ENCODE measurements around the gene TAC3.

TAC3 gene

GRCh38 chr12:57051011-57051410 lies 34.7 kb upstream of the TAC3 start:
- TF ChIP-seq FOXM1 (IDR thresholded peaks at IDR 0.05; ENCODE audit: borderline replicate concordance, low read depth) = no peak

GRCh38 chr12:57049890-57050289 lies 33.6 kb upstream of the TAC3 start, which contains the start of gene MYO1A:
TSS of gene MYO1A (minus strand) at chr12:57050129. CDS start at chr12:57048323, 1,806 bp downstream.
- TF ChIP-seq ZBTB7A (IDR thresholded peaks at IDR 0.05; ENCODE audit: low read depth) = no peak
- TF ChIP-seq REST (IDR thresholded peaks at IDR 0.05; ENCODE audit: low read depth) = peak; percentile 94

GRCh38 chr12:57049119-57049446 lies 32.8 kb upstream of the TAC3 start:
- TF ChIP-seq CEBPB (IDR thresholded peaks at IDR 0.05) = no peak
- no peak for TF ChIP-seq FOXM1 (IDR thresholded peaks at IDR 0.05; ENCODE audit: borderline replicate concordance, low read depth)
- TF ChIP-seq MAX (IDR thresholded peaks at IDR 0.05) = no peak

- no peak for TF ChIP-seq EGR1 (IDR thresholded peaks at IDR 0.05)
- no peak for TF ChIP-seq MAX (IDR thresholded peaks at IDR 0.05)
- no peak for TF ChIP-seq TEAD4 (IDR thresholded peaks at IDR 0.05)
- TF ChIP-seq TCF12 (IDR thresholded peaks at IDR 0.05; ENCODE audit: low read depth) = no peak
- TF ChIP-seq EP300 (IDR thresholded peaks at IDR 0.05; ENCODE audit: borderline replicate concordance) = no peak
- TF ChIP-seq ZBTB7A (IDR thresholded peaks at IDR 0.05; ENCODE audit: low read depth) = no peak
- TF ChIP-seq CEBPB (IDR thresholded peaks at IDR 0.05) = no peak
- TF ChIP-seq USF1 (IDR thresholded peaks at IDR 0.05) = no peak
- TF ChIP-seq CREB1 (IDR thresholded peaks at IDR 0.05; ENCODE audit: low read depth) = no peak
- no peak for TF ChIP-seq RAD21 (IDR thresholded peaks at IDR 0.05; ENCODE audit: low read depth)
- TF ChIP-seq REST (IDR thresholded peaks at IDR 0.05; ENCODE audit: low read depth) = no peak
- no peak for TF ChIP-seq NFIC (IDR thresholded peaks at IDR 0.05)
- no peak for TF ChIP-seq FOXM1 (IDR thresholded peaks at IDR 0.05; ENCODE audit: borderline replicate concordance, low read depth)
- TF ChIP-seq TAF1 (IDR thresholded peaks at IDR 0.05; ENCODE audit: low read depth) = no peak
- no peak for TF ChIP-seq YY1 (IDR thresholded peaks at IDR 0.05; ENCODE audit: low read depth)
These were observed 32.2 kb upstream of the TAC3 start for GRCh38 chr12:57048423-57049118.

GRCh38 chr12:57047981-57048380 lies 31.7 kb upstream of the TAC3 start:
- TF ChIP-seq FOXM1 (IDR thresholded peaks at IDR 0.05; ENCODE audit: borderline replicate concordance, low read depth) (no peak), CEBPB (IDR thresholded peaks at IDR 0.05) (no peak), NFIC (IDR thresholded peaks at IDR 0.05) (no peak), TEAD4 (IDR thresholded peaks at IDR 0.05) (no peak), EP300 (IDR thresholded peaks at IDR 0.05; ENCODE audit: borderline replicate concordance) (no peak), MAX (IDR thresholded peaks at IDR 0.05) (no peak), REST (IDR thresholded peaks at IDR 0.05; ENCODE audit: low read depth) (no peak), RAD21 (IDR thresholded peaks at IDR 0.05; ENCODE audit: low read depth) (no peak), EGR1 (IDR thresholded peaks at IDR 0.05) (no peak), TAF1 (IDR thresholded peaks at IDR 0.05; ENCODE audit: low read depth) (no peak), USF1 (IDR thresholded peaks at IDR 0.05) (no peak)

All from Ishikawa (cell line).